HG03520 (cell line): ENCODE measurements around the gene ALKBH8.
"Not testable (repeated sequence)": the region's sequence is repeated elsewhere in the genome, so short reads cannot be mapped to it uniquely, and the experiment has no call there.

ENCODE experiments used
- ATAC-seq: cut with Tn5 transposase; IDR thresholded peaks from one replicate; pipeline ENCODE4 v1.9.1; 2021; ENCODE audit warnings: mild to moderate bottlenecking, moderate library complexity; ENCODE audit not compliant: unreplicated experiment

ALKBH8 gene

DNA sequence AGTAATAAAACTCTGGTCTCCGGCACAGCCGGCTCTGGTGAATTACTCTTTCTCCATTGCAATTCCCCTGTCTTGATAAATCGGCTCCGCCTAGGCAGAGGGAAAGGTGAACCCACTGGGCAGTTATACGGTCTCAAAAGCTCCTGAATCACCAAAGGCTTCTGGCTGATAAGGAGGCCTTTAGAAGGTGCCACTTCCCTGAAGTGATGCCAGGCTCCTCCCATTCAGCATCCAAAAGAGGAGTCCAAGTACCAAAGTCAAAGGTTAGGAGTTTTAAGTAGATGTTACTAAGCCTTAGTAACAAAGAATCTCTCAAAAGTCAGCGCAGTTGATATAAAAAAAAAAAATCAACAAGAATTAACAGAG, 11.8 kb upstream of the ALKBH8 start:
- ATAC-seq = no peak

DNA sequence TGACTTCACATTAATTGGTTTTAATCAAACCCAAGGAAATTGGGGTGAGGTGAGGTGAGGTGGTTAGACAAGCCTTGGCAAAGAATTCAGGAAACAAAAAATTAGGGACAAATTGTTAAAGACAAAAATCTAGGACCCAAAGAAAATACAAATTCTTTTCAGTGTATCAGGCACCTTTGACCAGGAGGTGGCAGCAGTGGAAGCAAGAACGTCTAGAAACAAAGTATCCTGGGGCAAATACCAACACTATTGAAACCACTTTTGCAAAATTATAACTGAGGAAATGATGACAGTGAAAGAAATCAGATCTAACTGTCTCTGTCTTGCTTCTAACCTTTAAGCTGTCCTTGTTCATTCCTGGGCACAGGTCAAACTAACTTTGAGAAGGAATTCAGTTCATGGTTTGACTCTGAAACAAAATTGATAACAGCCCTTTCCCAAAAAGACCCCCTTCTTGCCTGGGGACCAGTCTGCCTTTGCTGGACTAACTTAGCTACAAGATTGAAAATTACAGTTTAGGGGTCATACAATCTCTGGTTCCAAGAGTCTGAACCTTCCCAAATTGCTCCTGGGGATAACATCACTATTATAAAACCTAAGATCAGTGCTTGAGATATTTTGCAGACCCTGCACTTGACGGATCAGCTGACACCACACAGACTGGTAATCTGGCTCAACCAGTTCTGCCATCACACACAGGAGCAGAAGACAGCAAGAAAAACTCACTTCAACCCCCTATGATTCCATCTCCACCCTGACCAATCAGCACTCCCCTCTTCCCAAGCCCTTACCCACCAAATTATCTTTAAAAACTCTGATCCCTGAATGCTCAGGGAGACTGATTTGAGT, 11.2 kb upstream of the ALKBH8 start:
- ATAC-seq = not testable (repeated sequence)

DNA sequence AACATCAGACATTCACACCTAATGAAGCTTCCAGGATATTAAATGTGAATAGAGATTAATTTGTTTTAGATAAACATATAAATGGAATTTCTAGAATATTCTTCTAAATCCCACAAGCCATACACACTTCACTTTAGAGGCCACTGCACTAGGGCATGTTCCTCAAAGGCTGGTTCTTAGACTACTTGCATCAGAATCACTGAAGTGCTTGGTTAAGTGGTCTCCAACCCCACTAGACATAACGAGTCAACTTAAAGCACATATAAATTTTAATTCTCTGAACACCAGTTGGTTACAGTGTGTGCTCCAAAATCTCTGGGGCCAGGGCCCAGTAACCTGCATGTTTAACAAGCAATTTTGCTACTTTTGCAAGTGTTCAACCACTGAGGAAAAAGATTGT, 7.9 kb upstream of the ALKBH8 start:
- ATAC-seq = no peak

DNA sequence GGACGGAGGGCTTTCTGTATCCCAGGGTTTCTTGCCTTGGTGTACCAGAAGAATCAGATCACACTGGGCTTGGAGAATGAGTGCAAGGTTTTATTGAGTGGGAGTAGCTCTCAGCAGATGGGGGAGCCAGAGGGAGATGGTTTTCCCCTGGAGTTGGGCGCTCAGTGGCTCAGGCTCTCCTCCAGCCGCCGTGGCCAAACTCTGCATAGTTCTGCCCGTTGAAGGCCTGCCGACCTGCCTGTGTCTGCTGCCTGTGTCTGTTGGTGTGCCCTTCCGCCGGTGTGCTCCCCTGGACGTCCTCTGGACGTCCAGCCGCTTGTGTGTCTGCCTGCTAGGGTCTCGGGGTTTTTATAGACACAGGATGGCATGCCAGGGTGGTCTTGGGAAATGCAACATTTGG, 4.5 kb upstream of the ALKBH8 start:
- ATAC-seq = no peak

DNA sequence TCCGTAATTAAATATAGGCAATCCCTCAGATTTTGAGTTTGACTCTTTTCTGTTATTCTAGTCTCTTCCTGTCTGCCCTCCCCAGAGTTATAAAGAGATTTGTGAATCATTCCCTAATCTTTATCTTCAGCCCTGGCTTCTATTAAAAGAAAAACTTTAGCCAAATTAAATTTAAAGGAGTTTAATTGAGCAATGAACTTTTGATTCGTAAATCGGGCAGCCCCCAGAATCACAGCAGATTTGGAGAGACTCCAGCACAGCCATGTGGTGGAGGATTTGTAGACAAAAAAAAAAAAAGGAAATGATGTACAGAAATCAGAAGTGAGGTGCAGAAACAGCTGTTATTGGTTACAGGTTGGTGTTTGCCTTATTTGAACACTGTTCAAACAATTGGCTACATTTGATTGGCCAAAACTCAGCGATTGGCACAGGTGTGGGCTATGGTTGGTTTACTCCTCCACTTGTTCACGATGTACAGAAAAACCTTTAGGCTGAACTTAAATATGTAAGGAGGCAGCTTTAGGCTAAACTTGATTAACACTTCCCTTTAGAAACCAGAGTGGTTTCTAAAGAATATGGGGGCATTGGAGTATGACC, 2.3 kb upstream of the ALKBH8 start:
- no peak for ATAC-seq

DNA sequence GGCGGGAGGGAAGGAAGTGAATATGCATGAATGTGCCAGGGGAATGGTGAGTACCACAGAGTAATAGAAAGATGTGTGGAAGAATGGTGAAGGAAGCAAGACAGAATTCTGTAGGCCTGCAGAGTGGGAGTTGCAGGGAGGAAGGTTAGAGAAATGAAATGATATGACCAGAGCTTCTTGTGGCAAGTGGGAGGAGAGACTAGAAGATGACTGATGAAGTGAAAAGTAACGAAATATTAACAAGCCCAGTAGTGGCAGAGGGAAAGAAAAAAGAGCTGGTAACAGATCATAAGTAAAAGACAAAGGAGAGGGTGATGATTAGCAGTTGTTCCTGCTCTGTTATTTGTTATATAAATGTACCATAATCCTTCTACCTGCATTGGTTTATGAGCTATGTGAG, 1.0 kb upstream of the ALKBH8 start:
- no peak for ATAC-seq

DNA sequence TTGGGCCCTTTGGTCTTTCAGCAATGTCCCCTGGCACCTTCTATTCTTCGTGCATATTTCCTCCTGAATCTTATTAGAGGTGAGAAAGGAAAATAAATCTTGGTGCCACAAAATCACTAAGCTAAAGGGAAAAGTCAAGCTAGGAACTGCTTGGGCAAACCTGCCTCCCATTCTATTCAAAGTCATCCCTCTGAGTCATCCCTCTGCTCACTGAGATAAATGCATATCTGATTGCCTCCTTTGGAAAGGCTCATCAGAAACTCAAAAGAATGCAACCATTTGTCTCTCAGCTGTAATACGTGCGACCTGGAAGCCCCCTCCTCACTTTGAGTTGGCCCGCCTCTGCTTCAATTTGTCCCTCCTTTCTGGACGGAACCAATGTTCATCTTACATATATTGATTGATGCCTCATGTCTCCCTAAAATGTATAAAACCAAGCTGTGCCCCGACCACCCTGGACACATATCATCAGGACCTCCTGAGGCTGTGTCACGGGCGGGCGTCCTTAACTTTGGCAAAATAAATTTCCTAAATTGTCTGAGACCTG, 493 bp upstream of the ALKBH8 start:
- ATAC-seq = not testable (repeated sequence)

DNA sequence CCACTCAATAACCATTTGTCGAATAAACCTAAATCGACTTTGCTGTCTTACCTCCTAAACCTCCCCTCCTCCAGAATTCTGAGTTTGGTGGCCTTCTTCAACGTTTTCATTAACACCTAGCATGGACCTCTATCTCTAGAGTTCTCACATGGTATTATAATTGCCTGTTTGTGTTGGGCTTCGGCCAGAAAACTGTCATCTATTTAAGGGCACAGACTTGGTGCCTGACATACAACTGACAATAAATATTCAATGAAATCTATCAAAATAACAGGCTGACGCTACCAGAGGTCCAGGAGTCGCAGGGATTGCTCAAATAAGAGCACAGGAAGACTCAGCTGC, 687 bp downstream of the ALKBH8 start:
- peak; percentile 10 for ATAC-seq

DNA sequence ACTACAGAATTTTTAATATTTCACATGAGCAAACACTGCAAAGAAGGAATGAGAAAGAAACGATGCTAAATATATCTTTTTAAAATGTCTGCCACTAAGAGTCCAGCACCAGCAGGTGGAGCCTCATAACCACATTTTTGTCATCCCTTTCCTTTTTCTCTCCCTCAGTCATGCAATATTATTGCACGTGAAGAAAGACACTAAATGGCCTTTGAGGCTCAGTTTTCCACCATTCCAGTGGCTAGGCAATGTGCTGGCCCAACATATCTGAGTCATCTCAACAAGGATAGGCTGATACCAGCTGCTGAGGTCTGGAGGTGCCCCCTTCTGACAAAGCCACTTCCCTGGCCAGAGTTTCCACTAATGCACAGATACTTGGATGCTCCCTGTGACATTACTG, 1.8 kb downstream of the ALKBH8 start:
- ATAC-seq = no peak

DNA sequence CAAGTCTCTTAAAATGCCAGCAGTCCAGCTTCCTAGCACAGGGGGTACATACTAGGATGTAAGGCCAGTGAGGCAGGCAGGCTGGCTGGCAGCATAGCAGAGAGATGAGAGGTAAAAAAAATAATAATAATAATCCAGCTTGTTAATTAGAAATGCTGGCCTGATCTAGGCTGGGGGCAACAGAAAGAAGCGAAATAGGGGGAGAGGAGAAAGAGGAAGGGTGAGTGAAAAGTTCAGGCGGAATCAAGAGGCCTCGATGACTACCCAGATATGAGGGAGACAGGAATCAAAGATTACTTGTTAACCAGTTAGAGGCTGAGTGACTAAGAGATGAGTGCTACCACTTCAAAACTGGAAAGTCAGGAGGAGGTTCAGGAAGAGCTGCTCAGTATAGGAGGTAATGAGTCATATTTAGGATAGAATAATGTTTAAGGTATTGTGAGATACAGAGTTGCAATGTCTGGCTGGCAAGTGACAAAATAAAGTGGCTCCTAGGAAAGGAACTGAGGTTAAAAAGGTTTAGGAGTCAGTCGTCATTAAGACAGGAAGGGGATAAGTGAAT, 2.8 kb downstream of the ALKBH8 start:
- no peak for ATAC-seq

DNA sequence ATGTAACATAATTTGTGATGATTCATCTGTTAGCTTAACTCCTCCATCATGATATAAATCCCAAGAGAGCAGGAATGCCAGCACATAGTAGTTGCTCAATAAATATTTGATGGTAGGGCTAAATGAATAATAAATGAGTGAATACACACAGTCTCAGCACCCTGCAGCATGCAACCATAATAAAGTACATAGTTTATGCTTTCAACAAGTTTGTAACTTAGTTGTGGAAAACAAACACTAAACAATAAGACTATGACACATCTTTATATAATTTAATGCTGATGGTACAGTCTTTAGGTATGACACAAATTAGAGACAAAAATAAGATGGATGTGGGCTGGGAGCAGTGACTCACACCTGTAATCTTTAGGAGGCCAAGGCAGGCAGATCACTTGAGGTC, 3.8 kb downstream of the ALKBH8 start:
- no peak for ATAC-seq

DNA sequence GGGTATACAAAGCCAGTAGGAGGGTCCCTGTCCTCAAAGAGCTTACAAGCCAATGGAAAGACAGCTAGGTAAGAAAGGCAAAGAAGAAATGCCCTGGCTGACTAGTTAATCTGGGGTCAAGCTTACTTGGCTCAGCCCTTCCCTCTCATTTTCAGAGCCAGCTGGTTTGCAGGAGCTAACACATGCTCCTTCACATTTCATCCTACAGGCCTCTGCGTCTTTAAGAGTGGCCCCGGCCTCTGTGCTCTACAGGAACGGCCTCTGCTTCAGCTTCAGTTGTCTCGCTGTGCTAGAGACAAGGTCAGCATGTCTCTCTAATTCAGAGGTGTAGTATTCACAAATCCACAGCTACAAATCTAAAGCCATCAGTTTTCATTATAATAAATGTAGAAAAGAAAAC, 15.2 kb downstream of the ALKBH8 start:
- no peak for ATAC-seq

DNA sequence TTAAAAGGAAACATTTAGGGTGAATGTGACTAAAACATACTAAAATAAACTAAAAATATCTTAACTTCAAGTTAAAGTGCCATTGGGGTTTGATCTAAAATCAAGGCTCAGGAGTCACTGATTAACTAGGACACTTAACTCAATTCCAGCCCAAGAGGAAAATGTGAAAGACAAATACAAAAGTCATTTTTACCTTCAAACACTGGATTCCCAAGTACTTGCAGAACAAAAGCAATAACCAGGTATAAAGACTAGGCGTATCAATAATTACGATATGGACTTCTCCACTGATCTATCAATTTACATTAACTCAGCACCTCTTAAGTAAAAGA, 15.6 kb downstream of the ALKBH8 start:
- no peak for ATAC-seq

DNA sequence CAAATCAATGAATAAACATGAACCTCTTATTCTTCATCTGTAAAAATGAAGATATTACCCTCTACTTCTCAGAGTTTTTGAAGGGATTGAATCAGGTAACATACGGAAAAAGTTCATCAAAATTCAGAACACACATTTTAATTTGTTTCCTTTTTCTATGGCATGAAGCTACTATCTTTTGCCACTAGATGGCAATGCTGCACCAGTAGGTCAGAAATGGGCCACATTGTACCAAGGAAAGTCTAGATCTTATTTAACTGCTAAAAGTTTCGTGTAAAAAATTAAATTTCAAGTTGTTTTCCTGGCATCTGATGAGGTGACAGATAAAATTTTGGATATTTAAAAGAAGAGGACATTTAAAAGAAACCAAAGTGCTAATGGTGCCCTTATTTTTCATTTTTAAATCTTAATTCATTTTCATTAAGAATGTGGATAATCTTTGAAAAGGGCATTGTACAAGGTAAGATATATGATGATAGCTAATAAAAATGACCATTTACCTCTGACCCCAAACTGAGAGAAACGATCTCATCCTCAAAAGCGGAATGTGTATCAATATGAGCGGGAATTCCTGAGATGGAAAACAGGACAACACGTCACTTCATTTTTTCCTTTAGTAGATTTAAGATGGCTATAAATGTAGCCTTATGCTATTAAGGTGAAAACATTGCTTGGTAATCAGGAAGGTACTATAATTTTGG, 16.1 kb downstream of the ALKBH8 start:
- no peak for ATAC-seq

DNA sequence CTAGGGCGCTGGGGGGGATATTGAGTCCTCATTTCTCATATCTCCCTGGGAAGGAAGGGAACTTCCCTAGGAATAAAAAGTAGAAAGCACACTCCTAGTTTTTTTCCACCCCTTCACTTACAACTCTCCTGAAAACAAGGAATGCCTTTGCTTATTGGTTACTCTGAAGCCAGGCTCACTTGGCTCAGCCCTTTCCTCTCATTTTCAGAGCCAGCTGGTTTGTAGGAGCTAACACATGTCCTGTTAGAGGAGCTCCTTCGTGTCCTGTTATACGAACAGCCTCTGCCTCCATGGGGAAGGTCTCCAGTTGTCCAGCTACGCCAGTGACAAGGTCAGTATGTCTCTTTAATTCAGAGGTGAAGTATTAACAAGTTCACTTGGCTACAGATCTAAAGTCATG, 17.6 kb downstream of the ALKBH8 start:
- ATAC-seq = no peak

DNA sequence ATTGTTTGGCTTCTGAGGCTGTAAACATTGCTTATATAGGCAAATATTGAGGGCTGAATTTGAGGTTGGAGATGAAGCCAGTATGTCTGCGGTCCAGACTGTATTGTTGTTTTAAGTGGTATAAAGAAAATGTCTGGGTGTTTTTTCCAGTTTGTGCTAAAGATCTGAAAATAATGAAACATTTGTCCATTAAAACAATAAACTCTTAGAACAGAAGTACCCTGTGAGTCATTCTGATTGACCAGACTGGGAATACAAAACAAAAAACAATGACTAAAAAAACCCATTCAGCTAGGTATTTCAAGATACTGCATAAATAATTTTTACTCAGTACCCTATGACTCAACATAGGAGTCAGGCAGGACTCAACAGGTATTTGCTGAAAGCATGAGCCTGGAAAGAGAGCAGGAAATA, 20.4 kb downstream of the ALKBH8 start:
- ATAC-seq = no peak

DNA sequence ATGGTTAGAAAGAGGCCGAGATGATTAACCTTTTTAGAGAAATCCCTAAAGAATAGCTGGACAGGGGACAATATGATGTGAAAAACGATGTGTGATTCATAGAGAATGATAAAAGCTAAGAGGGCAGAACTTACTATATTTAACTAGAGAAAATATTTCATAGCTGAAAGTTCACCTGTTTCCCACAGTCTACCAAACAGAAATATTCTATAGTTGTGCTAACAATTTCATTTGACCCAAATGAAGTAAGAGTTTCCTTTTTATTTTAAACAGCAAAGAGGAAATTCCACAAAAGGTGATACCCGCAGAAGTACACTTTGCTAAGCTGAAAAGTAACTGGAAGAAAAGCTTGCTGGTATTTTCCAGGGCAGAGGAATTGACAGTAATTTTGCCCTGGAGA, 26.7 kb downstream of the ALKBH8 start:
- ATAC-seq = no peak

DNA sequence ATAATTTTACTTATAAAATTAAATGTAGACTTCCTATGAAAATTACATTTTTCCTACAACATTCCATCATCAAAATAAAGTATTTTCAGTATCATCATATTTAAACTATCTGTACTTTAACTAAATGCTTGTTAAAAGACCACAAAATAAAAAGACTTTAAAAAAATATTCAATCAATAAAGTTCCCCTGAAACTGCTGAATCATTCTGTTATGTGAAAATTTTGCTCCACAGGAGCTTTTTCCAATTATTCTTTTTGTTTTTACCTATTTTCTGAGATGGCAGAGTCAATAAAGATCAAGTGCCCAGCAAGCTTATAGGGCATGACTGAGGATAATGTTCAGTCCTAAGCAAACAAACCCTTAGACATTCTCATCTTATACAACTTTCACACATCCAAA, 27.3 kb downstream of the ALKBH8 start:
- ATAC-seq = no peak

DNA sequence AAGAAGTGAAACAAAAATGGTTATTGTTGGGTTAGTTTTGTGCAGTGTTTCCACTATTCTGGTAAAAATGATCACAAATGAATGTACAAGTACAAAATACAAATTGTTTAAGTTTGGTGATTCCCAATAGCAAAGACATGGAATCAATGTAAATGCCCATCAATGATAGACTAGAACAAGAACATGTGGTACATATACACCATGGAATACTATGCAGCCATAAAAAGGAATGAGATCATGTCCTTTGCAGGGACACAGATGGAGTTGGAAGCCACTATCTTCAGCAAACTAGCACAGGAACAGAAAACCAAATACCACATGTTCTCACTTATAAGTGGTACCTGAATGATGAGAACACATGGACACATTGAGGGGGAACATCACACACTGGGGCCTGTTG, 28.4 kb downstream of the ALKBH8 start:
- ATAC-seq = not testable (repeated sequence)

DNA sequence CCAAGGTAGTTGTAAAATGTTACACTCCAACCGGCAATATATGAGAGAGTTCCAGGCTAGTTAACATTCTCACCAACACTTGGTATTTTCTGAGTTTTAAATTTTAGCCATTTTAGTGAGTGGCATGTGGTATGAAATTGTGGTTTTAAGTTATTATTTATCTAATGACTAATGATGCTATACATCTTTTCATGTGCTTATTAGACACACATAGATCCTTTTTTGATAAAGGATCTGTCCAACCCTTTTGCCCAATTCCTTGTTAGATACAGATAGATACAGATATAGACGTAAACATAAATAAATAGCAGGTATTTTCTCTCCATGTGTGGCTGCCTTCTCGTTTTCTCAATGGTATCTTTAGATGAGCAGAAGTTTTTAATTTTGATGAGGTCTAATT, 39.3 kb downstream of the ALKBH8 start:
- no peak for ATAC-seq

DNA sequence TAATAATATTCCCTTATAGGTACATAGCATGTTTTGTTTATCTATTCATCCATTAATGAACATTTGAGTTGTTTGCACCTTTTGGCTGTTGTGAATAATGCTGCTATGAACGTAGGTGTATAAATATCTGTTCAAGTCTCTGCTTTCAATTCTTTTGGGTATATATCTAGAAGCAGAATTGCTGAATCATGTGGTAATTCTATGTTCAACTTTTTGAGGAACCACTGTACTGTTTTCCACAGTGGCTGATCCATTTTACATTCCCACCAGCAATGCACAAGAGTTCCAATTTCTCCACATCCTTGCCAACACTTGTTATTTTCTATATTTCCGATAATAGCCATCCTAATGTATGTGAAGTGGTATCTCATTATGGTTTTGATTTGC, 56.7 kb downstream of the ALKBH8 start:
- ATAC-seq = no peak
